Panc1 (cell line): ENCODE data around the gene ZNF587B.

Experiments
- POLR2AphosphoS5 ChIP-seq: IDR thresholded peaks from 2 replicates; pipeline ENCODE4 v1.6.1; 2012; ENCODE audit warnings: mild to moderate bottlenecking, low read depth, low read length, moderate library complexity
- SIN3A ChIP-seq: IDR thresholded peaks from 2 replicates; pipeline ENCODE4 v1.6.1; 2012; ENCODE audit warnings: low read depth, mild to moderate bottlenecking, low read length, moderate library complexity, borderline replicate concordance; ENCODE audit not compliant: insufficient read depth

- TF ChIP-seq POLR2AphosphoS5 (no peak), SIN3A (no peak)
Measured at GRCh38 chr19:57888107-57888559, 58.0 kb downstream of the ZNF587B start.
